ENCODE data around the gene DEPDC7.
"Not testable (repeated sequence)": the region's sequence is repeated elsewhere in the genome, so short reads cannot be mapped to it uniquely, and the experiment has no call there.

DEPDC7 gene

DNA sequence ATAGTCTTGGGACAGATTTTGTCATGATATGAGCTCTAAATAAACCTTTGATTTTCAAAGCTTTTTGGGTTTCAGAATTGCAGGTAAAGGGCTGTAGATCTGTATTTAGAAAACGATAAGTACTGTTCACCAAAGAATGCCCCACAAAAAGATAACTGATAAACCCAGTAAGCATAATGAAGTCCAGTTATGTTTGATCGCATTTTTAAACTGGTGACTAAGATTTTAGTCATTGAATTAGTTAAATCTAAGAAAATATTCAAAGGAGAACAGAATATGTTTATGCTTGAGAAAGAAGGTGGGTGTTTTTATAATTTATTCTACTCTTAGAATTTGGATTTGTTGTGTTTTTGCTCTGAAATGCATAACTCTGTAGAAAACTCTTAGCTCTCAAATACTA lies 11.6 kb downstream of the DEPDC7 start:
- DNase-seq, result no peak

DNA sequence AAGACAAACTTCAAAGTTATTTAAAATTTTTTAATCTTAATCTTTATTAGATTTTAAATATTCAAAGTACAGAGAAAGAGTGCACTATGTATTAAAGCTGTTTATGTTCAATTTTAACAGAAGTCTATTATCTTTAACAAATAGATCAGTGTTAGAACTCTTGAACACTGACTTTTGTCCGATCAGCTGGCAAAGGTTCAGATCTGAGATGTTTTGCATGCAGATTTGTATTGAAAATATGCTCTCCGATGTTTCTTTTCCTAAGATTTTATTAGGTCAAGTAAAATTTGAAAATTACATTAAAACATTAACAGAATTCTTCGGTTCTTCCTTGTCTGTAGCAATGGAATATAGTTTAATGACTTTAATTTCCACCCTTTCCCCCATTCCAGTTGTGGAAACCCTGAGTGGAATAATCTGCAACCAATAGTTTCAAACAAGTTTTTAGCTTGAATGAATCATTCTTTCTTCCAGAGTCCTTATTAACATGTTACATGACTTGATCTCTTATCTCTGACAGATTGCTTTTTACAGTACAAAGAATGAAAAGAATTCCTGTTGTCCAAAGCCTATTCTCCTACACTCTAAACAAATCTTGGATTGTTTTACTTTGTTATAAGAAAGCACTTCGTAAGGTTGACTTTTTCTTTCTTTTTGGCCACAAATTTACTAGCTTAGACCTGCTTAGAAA lies 12.3 kb downstream of the DEPDC7 start:
- DNase-seq, result no peak

DNA sequence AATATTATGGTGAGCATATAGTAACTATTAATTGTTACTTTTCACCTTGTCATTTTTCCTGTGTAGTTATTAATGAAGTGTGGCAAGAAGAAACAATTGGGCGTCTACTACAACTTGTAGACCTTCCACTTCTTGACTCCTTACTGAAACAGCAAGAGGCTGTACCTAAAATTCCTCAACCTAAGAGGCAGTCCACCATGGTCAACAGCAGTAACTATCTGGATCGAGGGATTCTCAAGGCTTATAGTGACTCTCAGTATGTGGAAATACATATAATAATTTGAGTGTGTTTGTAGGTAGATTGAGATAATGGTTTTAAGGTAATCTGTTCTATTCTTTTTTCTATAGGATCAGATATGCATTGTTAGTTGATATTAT lies 12.8 kb downstream of the DEPDC7 start:
- DNase-seq, result no peak

DNA sequence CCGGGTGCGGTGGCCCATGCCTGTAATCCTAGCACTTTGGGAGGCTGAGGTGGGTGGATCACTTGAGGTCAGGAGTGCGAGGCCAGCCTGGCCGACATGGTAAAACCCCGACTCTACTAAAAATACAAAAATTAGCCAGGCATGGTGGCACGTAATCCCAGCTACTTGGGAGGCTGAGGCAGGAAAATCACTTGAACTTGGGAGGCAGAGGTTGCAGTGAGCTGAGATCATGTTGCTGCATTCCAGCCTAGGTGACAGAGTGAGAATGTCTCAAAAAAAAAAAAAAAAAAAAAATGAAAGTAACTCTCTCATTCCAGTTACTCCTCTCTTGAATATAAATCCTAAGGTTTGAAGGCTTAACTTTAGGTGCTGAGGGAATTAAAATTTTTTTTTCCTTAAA lies 13.5 kb downstream of the DEPDC7 start:
- DNase-seq, result not testable (repeated sequence)

DNA sequence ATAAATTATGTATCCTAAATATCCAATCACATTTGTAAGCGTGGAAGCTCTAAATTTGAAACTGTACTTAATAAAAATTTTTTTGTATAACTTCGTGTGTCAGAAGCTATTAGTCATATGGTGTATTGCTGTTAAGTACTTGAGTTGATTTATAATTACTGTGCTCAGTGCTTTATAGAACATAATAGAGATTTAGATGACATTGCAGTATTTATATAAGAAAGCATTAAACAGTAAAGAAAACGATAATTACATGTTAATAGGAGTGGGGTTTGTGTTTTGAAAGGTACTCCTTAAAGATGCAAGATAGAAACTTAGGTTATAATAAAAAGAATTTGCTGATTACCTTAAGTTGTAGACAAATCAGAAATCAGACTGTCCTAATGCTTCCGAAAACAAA lies 17.8 kb downstream of the DEPDC7 start:
- DNase-seq, result no peak

DNA sequence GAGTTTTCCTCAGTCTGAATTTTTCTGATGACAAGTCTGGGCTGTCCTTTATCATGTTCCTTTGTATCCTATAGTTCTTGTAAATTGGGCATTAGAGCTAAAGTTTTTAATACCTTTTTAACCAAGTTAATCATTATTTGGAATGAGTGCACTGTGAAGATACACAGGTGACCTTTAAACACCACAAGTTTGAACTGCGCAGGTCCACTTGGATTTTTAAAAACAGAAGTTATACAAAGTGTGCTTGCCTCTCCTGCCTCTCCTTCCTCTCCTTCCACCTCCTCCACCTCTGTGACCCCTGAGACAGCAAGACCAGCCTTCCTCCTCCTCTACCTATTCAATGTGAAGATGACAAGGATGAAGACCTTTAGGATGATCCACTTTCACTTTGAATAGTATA lies 19.3 kb downstream of the DEPDC7 start:
- no peak for DNase-seq

DNA sequence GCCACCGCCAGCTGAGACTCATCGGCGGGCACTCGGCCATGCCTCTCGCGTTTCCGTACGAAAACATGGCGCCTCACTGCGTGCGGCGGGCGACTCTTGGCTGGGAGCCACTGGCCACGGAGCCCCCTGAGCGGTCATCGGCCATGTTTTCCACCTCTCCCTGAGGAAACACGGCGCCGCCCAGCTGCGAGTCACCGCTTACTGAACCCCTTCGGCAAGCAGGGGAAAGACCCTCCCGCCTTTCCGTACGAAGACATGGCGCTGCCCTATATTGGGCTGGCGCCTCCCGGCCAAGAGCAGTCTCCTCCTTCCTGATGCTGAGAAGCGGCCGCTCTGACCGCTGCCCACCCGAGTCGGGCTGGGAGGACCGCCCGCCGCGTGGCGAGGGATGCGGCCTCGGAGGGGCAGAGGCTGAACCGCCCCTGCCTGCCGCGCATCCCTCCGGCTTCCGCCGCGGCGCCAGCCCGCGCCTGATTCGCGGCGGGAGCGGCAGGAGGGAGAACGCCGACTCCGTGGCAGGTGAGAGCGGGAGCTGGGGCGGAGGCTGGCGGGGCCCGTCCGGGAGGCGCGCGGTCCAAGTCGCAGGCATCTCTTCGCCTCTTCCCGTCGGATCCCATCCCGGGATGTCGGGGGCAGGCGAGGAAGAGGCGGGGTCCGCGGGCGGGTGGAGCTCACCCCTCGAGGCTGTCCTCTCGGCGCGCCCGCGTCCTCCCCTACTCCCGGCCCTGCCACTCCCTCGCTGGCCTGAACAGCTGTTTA lies 23.8 kb downstream of the DEPDC7 start, which contains the start of gene TCP11L1:
TCP11L1 (plus strand) TSS at position 299 of the 759 bp plus-strand sequence. CDS start 4,202 bp downstream, outside the sequence.
- DNase-seq, result peak; percentile 64 to 92 (median 88)

DNA sequence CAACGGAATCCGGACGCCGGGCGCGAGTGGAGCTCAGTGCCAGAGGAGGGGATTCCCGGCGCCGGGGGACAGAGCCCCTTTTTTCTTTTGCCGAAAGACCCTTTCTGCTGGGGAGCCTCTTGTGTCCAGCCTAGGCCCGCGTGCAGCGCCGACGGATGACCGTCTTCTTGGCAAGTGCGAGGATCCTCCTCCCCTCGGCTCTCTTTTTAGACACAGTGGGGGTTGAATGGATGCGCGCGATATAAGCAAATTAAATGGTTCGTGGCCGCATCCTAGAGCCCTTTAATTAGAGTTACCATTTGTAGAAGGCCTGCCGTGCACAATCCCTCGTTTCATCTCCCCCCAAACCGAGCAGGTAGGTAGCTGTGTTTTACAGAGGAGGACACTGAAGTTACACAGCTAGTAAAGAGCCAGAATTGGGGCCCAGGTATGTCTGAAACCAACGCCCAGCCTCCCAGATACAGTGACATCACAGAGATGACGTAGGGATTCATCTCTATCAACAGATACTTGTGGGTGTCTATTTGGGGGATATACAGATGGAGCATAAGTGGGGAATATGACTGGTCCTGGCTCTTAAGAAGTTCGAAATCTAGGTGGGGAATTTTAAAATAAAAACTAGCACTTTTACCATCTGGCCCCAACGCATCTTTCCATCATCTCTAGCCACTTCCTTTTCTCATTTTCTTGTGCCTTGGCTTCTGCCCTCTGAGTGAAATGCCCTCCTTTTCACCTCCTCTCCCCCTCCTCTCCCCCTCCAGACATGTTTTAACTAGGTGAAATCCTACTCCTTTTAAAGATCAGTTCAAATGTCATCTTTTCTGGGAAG lies 24.6 kb downstream of the DEPDC7 start:
- DNase-seq, result peak in 4 of 14 donors; percentile 31 to 71 (median 58)

DNA sequence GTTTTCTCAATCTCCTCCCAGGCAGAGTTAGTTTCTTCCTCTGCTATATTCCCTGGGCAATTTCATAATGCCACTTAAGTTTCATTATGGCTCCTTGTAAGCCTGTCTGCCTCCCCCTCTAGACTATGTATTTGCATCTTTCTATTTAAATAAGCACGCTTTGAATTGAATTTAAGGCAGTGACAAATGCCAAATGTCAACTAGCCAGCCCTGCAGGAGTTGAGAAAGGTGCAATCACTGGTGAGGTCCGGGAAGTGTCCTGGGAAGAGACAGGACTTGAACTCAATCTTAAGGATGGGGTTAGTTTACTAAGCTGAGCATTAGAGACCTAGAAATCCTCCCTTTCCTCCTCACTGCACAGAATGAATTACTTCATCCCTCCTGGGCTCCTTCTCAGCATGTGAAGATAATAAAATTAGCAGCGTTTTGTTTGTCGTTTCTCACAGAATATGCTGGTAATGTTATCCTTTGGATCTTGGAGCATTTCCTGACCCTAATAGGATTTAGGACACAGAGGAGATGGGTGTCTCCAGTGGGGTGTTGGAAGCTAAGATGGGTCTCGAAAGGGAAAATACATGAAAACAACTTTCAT lies 25.3 kb downstream of the DEPDC7 start:
- no peak for DNase-seq

DNA sequence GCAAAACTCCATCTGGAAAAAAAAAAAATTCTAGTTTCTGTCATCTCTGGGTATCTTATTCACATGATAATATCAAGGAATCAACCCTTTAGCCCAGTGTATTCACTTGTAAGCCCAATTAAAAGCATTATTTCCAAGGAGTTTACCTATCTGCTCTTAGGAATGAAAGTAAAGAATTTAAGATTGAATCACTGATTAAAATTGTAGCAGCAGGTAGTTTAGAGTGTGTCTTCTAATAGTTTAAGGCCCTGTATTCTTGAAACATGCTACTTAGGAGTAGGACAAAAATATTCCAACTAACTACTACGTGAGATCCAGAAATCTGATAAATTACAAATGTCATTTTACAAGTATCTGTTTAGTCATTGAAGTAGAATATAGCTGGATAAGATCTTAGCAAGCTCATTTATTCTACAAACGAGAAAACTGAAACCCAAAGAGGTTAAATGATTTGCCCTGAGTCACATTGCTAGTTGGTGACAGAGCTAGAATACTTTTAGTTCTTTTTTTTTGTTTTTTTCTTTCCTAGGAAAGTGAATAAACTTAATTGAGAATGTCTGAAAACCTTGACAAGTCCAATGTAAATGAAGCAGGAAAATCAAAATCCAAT lies 27.6 kb downstream of the DEPDC7 start:
- DNase-seq, result no peak

DNA sequence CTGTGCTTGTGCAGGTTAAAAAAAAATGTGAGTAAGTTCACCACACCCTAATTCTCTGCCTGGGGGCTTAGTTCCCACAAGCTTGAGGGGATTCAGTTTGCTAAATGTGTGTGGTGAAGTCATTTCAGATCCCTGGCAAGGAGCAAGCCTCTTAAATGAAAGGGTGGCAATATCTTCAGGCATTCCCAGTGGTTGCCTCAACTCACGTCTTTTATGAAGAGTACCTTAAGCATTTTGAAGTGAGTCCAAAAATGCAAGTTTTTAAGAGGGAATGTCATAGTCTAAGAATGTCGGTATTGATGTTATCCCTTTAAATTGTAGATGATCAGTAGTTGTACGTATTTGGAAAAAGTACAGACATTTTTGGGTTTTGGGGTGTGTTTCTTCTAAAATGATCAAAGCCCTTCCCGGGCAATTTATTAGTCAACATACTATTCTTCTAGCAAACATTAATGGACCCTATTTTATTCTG lies 28.6 kb downstream of the DEPDC7 start:
- no peak for DNase-seq

DNA sequence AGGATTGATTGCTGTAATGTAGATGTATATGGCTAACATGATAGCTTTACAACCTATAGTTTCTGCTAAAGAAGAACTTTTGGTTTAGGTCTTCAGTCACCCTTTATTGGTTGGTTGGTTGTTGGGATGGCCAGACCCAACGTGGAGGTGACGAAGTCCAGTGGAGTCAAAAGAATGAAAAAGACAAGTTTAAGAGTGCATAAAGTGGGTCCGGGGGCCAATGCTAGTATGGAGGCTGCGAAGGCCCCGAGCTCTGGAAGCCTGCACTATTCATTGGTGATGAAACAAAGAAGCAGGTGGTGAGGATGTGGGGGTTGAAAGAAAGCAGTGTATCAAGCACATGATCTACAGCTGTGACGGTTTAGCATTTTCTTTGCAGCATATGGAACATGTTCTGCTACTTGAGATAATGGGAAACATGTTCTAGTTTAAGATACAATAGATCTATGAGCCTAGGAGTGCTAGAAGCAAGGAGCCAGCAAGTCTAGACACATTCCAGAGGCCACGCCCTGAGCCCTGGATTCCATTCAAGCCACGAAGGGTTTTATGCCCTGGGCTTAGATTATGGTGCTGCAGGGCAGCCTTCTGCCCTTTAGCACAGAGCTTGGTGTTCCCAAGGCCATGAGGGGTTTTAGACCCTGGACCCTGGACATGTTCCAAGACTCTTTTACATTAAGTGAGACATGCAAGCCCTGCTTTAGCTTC lies 30.0 kb downstream of the DEPDC7 start:
- no peak for DNase-seq

DNA sequence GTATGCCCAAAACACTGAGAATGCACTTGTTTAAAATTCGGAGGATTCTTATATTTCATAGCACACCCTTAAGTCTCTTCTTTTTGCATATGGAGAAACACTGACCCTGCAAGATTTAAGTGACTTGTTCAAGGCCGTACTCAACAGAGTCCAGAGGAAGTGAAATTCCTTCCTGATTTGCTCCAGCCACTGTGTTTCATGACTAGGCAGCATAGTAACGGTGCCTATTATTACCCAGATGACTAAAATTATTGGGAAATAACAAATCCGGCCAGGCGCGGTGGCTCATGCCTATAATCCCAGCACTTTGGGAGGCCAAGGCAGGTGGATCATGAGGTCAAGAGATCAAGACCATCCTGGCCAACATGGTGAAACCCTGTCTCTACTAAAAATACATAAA lies 33.0 kb downstream of the DEPDC7 start:
- DNase-seq, result peak in 1 of 14 donors; percentile 5

DNA sequence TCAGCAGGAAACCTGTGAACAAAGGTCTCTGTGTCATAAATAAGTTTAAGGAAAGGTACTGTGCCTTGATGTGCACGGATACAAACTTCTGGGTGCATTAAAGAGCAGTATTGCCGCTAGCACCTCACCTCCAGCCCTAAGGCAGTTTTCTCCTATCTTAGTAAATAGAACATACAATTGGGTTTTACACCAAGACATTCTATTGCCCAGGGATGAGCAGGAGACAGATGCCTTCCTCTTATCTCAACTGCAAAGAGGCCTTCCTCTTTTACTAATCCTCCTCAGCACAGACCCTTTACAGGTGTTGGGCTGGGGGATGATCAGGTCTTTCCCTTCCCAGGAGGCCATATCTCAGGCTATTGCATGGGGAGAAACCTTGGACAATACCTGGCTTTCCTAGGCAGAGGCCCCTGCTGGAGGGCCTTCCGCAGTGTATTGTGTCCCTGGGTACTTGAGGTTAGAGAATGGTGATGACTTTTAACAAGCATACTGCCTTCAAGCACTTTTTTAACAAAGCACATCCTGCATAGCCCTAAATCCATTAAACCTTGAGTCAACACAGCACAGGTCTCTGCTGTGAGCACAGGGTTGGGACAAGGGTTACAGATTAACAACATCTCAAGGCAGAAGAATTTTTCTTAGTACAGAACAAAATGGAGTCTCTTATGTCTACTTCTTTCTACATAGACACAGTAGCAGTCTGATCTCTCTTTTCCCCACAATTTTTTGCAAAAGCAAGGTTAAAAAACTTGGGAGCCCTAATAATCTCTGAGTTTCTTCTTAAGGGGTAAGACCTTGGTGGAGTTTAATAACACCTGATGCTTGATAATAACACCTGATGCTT lies 34.1 kb downstream of the DEPDC7 start:
- DNase-seq, result not testable (repeated sequence)

DNA sequence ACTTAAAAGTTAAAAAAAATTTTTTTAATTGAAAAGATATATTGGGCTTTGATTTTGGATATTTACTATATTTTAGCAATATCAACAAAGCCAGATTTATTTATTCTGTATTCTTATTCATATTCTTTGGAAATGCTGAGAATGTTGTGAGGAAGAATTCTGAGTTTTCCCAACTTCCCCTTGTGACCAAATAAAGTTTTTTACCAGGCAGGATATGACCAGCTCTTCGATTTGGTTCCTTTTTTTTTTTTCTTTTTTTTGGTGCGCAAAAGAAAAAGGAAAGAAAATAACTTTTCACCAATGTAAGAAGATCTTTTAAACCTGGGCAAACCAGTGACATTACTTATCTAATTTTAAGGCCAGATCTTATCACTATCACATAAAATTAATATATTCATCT lies 36.6 kb downstream of the DEPDC7 start:
- no peak for DNase-seq

DNA sequence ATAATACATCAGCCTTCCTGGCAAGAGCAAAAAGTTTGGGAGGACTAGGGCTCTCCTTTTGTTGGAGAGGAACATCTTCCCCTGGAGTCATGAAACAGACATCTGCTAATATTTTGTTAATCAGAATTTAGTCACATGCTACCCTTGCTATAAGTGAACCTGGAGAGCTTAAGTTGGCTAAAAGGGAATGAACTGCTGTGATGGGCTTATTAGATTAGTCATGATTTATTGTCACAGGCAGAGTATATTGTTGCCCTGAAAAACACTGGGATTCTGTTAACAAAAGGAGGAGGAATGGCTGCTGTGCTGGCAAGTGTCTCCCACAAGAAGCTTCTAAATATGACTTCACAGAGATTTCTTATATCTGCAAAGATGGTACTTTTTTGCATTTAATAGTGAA lies 39.7 kb downstream of the DEPDC7 start:
- no peak for DNase-seq

DNA sequence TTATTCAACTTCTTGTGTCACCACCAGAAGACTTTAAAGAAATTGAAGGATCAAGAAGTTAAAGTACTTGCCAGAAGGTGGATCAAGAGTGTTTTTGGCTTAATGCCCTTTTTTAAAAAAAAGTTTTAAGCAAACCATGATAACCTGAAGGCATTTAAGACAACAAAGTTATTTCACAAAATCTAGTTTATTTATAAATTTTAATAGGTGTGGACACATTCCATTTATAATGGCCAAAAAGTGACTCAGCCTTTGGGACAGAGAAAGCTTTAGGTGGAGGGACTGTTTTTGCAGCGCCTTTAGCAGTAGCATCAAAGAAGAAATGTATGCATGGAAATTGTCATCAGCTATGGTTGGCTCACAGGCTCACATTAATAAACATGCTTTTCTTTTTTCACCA lies 41.6 kb downstream of the DEPDC7 start:
- no peak for DNase-seq

DNA sequence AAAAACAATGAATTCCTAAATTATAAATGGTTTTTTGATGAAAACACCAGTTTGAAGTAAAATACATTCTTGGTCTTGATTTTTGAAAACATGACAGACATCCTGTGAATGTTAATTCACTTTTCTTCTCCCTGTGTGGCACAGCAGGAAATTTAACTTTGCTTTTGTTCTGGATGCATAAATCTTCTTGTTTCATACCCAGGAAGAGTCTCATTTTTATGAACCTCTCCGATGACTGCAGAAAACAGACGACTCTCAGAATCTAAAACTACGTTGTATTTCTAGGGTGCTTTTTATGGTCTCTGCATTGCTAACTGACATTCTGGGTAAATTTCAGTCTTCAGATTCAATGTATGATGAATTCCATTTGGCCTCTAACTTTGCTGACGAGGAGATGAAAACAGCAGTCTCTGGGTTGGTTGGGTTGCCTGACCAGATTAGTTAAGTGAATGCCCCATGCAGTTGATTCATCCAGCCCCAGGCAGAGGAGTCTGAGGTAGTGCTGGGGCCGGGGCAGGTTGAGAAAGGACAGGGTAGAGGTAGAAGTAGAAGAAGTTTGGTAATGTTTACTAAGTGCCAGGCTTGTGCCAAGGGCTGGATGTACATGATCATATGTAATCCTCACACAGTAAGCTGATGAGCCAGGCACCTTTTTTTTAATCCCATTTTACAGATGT lies 43.8 kb downstream of the DEPDC7 start:
- no peak for DNase-seq

DNA sequence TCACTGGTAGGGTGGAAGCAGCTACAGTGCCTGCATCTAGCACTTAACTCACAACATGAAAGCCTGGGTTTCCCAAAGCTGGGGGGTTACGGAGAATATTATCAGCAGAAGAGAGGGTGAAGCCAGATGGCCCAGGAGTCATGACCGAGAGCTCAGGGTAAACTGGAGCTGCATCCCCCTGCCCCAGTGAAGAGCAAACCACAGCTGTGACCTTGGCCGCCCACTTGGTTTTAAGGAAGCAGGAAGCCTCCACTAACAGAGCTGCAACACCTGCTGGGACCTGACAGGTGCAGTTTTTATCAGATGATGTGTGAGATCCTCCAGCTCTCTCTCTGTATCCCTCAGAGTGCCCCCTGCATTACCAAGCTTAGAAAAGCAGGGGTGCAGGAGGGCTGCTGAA lies 44.6 kb downstream of the DEPDC7 start:
- DNase-seq, result no peak

DNA sequence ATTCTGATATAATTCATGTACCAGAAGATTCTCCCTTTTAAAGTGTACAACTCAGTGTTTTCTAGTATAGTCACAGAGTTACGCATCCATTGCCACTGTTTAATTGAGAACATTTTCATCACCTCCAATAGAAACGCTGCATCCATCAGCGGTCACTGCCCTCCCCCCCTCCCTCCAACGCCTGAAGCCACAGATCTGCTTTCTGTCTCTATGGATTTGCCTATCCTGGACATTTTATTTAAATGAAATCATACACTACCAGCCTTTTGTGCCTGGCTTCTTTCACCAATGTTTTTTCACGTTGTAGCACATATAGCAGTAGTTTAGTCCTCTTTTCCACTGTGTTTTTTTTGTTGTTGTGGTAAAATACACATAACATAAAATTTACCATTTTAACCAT lies 46.5 kb downstream of the DEPDC7 start:
- DNase-seq, result no peak

All from C1 segment of cervical spinal cord (tissue), 14 donors.